ENCODE data around the gene PREX1.

GRCh38 chr20:48785801-48786200 is 42.0 kb downstream of the PREX1 start:
- TF ChIP-seq, protein P1, sequence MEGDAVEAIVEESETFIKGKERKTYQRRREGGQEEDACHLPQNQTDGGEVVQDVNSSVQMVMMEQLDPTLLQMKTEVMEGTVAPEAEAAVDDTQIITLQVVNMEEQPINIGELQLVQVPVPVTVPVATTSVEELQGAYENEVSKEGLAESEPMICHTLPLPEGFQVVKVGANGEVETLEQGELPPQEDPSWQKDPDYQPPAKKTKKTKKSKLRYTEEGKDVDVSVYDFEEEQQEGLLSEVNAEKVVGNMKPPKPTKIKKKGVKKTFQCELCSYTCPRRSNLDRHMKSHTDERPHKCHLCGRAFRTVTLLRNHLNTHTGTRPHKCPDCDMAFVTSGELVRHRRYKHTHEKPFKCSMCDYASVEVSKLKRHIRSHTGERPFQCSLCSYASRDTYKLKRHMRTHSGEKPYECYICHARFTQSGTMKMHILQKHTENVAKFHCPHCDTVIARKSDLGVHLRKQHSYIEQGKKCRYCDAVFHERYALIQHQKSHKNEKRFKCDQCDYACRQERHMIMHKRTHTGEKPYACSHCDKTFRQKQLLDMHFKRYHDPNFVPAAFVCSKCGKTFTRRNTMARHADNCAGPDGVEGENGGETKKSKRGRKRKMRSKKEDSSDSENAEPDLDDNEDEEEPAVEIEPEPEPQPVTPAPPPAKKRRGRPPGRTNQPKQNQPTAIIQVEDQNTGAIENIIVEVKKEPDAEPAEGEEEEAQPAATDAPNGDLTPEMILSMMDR (IDR thresholded peaks at IDR 0.05), result no peak
- TF ChIP-seq POLR2AphosphoS5 (IDR thresholded peaks at IDR 0.05), result no peak
